Fibroblast of skin of right biceps (primary cell): Measurements from ENCODE around the gene RTF2.
"Not testable (repeated sequence)": the region's sequence is repeated elsewhere in the genome, so short reads cannot be mapped to it uniquely, and the experiment has no call there.

ENCODE experiments used
- DNase-seq: peaks from one replicate; pipeline ENCODE4 v3.0.0-alpha.2; 2013

Gene RTF2

DNA sequence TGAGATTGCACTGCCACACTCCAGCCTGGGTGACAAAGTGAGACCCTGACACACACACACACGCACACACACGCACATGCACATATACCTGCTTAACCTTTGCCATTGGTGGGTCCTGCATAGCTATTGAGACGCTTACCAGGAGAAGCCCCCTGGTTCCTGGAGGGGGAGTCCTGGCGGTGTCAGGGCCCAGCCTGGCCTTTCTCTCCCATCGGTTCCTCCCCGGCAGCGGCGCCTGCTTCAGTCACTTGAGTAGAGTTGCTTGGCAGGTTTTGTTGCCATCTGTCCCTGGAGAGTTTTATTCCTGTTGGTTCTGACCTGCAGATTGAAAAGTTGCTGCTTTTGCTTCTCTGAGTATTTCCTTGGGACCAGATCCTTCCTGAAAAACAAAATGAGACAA, 35.5 kb downstream of the RTF2 start:
- no peak for DNase-seq

DNA sequence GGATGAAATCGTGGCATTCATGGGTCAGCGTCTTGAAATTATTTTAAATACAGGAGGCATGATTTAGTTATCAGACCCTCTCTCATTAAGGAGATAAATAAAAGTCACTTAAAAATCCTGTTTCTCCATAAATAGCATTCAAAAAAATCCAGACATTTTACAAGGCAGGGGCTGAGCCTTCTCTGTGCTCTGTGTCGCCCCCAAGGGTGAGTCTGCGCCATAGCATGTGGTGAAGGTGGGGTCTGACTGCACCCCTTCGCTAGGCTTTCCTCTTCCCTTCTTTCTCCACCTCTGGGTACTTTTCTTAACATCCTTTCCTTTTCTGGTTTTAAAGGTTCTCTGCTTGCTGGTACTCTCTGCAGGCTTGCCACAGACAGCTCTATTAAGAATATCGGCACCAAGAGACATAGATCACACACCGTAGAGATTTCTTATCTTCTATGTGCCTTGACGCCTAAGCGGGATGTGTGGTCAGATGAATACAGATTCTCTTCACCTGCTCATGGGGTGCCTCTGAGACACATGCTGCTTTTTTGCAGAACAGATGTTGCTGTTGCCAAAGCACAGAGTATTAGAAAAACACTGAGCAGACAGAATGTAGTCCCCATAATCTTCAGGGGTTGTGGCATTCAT, 36.1 kb downstream of the RTF2 start:
- no peak for DNase-seq

GRCh38 chr20:56506103-56506502, 37.7 kb downstream of the RTF2 start:
- no peak for DNase-seq

DNA sequence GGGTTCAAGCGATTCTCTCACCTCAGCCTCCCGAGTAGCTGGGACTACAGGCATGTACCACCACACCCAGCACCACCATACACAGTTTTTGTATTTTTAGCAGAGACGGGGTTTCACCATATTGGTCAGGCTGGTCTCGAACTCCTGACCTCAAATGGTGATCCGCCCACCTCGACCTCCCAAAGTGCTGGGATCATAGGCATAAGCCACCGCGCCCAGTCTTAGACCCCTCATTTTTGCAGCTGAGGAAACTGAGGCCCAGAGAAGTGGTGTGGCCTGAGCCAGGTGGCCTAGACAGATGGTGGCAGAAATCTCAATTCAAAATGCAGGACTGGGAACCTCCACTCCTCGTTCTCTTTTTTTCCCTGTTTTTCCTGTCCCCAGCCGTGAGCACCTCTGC, 43.5 kb downstream of the RTF2 start:
- no peak for DNase-seq

GRCh38 chr20:56513161-56514150, 45.0 kb downstream of the RTF2 start:
- peak; percentile 9 for DNase-seq

GRCh38 chr20:56516631-56517030, 48.2 kb downstream of the RTF2 start:
- DNase-seq = no peak

DNA sequence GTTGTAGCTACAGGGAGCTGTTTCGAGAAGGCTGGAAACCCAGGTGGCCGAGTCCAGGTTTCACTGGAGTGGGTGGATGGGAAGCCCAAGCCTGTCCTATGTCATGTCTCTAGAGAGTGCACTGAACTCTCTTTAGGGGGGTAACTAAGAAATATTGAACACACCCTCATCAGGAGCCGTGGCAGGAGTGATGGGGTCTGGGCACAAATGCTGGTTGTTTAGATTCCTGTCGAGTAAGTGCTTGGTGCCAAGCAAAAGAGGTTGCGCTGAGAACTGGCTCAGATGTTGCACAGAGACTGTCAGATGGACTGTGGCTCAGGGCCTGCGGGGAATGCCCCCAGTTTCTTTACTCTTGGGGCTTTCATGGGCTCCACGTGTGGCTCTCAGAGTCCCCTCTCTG, 48.8 kb downstream of the RTF2 start:
- DNase-seq = no peak

- no peak for DNase-seq
Observed at GRCh38 chr20:56517641-56518040, 49.2 kb downstream of the RTF2 start.

DNA sequence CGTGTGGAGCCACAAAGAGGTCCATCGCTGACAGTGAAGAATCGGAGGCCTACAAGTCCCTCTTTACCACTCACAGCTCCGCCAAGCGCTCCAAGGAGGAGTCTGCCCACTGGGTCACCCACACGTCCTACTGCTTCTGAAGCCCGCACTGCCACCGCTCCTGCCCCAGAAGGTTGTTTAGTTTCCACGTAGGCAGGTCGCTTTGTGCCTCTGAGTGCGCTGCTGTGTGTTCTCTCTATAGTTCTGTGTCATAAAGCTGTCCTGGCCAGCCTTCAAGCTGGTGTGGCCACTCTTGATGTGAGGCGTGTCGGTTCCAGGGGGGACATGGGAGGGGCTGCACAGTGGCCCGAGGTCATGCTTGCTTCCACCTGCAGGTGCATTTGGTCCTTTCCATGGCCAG, 49.7 kb downstream of the RTF2 start:
- DNase-seq = no peak

GRCh38 chr20:56518721-56519398, 50.4 kb downstream of the RTF2 start:
- DNase-seq = no peak

- DNase-seq = no peak
Observed at GRCh38 chr20:56519551-56519950, 51.1 kb downstream of the RTF2 start.

DNA sequence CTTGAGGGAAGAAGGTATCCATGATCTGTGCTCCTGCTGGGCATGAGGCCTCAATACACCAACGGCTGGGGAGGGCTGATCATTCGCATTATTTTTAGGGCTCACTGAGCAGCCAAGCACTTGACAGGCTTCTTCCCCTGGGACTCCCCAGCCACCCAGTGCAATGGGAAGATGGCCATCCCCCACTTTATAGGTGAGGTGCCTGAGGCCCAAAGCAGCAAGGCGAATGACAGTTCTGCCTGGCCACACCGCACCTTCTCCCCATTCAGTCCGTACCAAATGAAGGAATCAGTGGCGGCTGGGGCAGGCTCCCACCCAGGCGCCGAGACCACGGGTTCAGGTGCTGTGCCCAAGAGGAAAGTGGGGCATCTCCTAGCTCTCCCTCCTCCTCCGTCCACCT, 51.8 kb downstream of the RTF2 start:
- no peak for DNase-seq

DNA sequence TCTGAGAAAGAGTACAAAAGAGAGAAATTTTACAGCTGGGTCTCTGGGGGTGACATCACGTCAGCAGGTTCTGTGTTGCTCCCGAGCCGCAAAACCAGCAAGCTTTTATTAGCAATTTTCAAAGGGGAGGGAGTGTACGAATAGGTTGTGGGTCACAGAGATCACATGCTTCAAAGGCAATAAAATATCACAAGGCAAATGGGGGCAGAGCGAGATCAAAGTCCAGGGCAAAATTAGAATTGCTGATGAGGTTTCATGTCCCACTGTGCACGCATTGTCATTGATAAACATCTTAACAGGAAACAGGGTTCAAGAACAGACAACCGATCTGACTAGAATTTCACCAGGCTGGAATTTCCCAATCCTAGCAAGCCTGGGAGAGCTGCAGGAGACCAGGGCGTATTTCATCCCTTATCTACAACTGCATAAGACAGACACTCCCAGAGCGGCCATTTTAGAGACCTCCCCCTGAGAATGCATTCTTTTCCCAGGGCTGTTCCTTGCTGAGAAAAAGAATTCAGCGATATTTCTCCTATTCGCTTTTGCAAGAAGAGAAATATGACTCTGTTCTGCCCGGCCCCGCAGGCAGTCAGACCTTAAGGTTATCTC, 52.4 kb downstream of the RTF2 start:
- DNase-seq = not testable (repeated sequence)

DNA sequence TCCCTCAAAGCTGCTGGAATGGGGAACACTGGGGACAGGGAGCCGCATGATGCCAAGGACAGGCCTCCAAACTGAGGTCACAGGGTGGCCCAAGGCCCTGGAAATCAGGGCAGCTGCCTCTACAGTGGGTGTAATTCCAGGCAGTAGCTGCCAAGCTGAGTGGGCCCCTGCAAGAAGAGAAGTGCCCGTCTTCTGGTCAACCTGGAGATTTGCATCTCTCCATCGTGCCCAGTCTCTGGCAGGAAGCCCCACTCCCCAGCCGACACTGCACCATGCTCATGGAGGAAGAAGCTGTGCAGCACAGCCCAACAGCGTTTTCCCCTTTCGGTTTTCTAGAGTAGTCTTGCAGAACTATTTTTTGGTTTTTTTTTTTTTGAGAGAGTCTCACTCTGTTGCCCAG, 53.9 kb downstream of the RTF2 start:
- no peak for DNase-seq

DNA sequence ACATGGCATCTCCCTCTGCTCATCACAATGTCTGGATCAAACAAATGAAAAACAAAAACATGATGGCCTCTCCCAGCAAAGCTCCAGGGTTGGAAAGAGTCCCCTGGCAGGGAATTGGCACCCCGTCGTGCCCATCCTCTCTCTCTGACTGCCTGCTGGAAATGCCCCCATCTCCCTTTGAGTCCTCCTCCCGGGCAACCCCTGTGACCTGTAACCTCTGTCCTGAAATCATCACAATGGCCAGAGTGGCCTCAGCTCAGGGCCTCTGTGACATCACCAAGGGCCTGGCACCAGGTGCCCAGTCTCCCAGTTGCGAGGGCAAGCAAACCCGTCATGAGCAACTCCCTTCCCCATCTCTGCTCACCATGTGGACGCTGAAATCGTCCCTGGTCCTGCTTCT, 56.0 kb downstream of the RTF2 start, which contains the start of gene FAM209A:
Gene FAM209A (plus strand): TSS at position 301 of the 400 bp plus-strand sequence. CDS start 65 bp downstream, at position 366.
- not testable (repeated sequence) for DNase-seq

DNA sequence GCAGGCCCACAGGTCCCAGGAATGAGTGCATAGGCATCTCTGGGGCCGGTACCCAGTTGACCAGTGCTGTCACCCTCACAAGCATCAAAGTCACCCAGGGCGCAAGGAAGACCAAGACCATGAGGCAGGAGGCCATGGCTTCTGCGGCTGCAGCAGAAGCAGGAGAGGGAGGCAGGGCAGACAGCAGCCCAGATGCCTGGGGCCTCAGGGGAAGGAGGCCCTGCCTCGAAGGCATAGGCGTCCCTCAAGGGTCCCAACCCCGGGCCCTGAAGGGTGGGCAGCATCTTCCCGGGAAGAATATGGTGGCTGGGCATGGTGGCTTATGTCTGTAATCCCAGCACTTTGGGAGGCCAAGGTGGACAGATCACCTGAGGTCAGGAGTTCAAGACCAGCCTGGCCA, 59.1 kb downstream of the RTF2 start:
- no peak for DNase-seq

DNA sequence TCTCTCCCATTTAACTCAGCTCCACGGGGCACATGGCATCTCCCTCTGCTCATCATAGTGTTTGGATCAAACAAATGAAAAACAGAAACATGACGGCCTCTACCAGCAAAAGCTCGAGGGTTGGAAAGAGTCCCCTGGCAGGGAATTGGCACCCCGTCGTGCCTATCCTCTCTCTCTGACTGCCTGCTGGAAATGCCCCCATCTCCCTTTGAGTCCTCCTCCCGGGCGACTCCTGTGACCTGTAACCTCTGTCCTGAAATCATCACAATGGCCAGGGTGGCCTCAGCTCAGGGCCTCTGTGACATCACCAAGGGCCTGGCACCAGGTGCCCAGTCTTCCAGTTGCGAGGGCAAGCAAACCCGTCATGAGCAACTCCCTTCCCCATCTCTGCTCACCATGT, 64.5 kb downstream of the RTF2 start, which contains the start of gene FAM209B:
Gene FAM209B (plus strand): TSS at position 301 of the 400 bp plus-strand sequence. CDS start 96 bp downstream, at position 397.
- DNase-seq = not testable (repeated sequence)

DNA sequence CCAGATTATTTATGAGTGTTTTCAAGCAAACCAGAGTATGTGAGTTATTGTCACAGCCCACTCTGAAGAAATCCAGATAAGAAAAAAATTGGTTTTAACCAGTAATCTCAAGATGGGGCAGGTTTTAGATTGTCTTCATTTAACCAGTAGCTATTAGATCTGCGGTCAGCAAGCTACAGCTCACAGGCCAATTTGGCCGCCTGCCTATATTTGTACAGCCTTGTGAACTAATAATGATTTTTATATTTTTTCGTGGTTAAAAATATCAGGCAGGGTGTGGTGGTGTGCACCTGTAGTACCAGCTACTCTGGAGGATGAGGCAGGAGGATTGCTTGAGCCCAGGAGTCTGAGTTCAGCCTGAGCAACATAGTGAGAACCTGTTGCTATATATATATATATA, 69.6 kb downstream of the RTF2 start:
- no peak for DNase-seq

DNA sequence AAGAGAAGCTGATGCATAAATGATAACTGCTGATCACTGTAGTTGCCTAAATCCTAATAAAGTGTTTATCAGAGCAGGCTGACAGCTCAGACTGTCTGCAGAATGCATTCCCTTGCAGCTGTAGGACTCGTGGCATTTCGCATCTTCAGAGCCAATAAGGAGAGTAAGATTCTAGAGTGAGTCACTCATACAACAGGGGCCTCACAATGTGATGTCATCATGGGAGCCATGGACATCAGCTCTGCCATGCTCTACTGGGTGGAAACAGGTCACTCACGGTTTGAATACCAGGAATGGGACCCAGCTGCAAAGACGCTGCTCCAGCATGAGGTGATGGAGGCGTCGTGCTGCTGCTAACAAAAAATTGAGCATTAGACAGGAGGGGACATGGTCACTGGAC, 72.0 kb downstream of the RTF2 start:
- DNase-seq = peak; percentile 16

DNA sequence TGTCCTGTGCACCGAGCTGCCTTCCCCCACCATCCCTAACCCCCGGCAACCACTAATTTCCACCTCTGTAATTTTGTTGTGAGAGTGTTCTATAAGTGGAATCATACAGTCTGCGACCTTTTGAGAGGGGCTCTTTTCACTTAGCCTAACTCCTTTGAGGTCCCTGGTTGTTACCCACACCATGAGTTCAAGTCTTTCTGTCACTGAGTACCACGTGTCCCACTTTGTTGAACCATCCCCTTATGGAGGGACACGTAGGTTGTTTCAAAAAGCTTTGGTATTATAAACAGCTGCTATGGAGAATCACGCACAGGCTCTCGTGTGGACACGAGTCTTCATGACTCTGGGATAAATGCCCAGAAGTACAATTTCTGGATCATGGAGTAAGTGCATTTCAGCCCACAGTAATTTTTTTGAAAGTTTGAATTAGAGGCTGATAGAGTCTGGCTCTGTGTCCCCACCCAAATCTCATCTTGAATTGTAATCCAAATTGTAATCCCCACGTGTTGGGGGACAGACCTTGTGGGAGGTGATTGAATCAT, 74.1 kb downstream of the RTF2 start:
- no peak for DNase-seq

- no peak for DNase-seq
Observed at GRCh38 chr20:56551571-56551970, 83.1 kb downstream of the RTF2 start.

GRCh38 chr20:56552911-56553629, 84.6 kb downstream of the RTF2 start:
- DNase-seq = no peak
